ENCODE results near the gene LYRM9. TPM values are rescaled to one million over a fixed set of nuclear protein-coding genes. Genes with fewer than 3 reads are reported as not detected.
"Not testable (repeated sequence)": the region's sequence is repeated elsewhere in the genome, so short reads cannot be mapped to it uniquely, and the experiment has no call there.

LYRM9 gene
- total RNA-seq, 1 donor from 2014 or later: 8.3 TPM

GRCh38 chr17:27853091-27853490, 40.1 kb downstream of the LYRM9 start:
- Histone ChIP-seq H3K4me3 (no peak overlapping the region), H3K27ac (replicated peaks) (no peak overlapping the region), H3K27me3 (ENCODE audit: low read depth) (no peaks in the 10 kb centered on the region), H3K9me3 (replicated peaks) (no peaks in the 10 kb centered on the region), H3K36me3 (no peaks in the 10 kb centered on the region), H3K4me1 (no peaks in the 10 kb centered on the region)
- intact Hi-C loops (cut with micrococcal nuclease): no loop called here
- no peak for DNase-seq
- TF ChIP-seq, protein P1, sequence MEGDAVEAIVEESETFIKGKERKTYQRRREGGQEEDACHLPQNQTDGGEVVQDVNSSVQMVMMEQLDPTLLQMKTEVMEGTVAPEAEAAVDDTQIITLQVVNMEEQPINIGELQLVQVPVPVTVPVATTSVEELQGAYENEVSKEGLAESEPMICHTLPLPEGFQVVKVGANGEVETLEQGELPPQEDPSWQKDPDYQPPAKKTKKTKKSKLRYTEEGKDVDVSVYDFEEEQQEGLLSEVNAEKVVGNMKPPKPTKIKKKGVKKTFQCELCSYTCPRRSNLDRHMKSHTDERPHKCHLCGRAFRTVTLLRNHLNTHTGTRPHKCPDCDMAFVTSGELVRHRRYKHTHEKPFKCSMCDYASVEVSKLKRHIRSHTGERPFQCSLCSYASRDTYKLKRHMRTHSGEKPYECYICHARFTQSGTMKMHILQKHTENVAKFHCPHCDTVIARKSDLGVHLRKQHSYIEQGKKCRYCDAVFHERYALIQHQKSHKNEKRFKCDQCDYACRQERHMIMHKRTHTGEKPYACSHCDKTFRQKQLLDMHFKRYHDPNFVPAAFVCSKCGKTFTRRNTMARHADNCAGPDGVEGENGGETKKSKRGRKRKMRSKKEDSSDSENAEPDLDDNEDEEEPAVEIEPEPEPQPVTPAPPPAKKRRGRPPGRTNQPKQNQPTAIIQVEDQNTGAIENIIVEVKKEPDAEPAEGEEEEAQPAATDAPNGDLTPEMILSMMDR (IDR thresholded peaks at IDR 0.05; ENCODE audit: borderline replicate concordance): no peak

GRCh38 chr17:27849474-27850185, 43.5 kb downstream of the LYRM9 start:
- Histone ChIP-seq H3K4me3 (no peak overlapping the region), H3K4me1 (no peaks in the 10 kb centered on the region), H3K36me3 (no peaks in the 10 kb centered on the region), H3K9me3 (replicated peaks) (no peaks in the 10 kb centered on the region), H3K27ac (replicated peaks) (no peak overlapping the region), H3K27me3 (ENCODE audit: low read depth) (no peaks in the 10 kb centered on the region)
- no peak for DNase-seq
- intact Hi-C loops (cut with micrococcal nuclease): no loop called here
- TF ChIP-seq, protein P1 (IDR thresholded peaks at IDR 0.05; ENCODE audit: borderline replicate concordance): no peak

DNA sequence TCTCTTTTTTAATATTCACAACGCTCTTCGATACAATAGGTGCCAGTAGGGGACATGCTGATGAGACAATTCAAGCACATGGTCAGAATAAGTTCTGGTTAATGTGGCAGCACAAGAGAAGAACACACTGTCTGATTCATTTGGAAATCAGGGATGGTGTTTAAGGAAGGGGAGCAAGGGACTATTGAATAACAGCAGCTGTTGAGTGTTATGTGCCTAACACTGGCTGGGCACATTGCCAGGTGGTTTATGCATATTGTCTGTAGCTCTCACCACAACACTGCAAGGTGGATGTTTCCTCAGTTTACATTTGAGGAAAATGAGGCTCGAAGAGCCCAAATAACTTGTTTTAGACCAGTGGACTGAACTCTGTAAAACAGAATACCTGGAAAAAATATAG, 44.2 kb downstream of the LYRM9 start:
- Histone ChIP-seq H3K4me3 (no peak overlapping the region), H3K36me3 (no peaks in the 10 kb centered on the region), H3K27ac (replicated peaks) (no peak overlapping the region), H3K9me3 (replicated peaks) (no peaks in the 10 kb centered on the region), H3K4me1 (no peaks in the 10 kb centered on the region), H3K27me3 (ENCODE audit: low read depth) (no peaks in the 10 kb centered on the region)
- DNase-seq: no peak
- TF ChIP-seq, protein P1 (IDR thresholded peaks at IDR 0.05; ENCODE audit: borderline replicate concordance): no peak
- intact Hi-C loops (cut with micrococcal nuclease): no loop called here

GRCh38 chr17:27846808-27847307, 46.3 kb downstream of the LYRM9 start:
- H3K27ac ChIP-seq (replicated peaks); DNase-seq; H3K9me3 ChIP-seq (replicated peaks); intact Hi-C loops (cut with micrococcal nuclease); H3K4me1 ChIP-seq; H3K36me3 ChIP-seq; H3K27me3 ChIP-seq (ENCODE audit: low read depth); H3K4me3 ChIP-seq: not testable (repeated sequence)

- Histone ChIP-seq H3K4me1 (no peaks in the 10 kb centered on the region), H3K36me3 (no peaks in the 10 kb centered on the region), H3K4me3 (no peak overlapping the region), H3K27me3 (ENCODE audit: low read depth) (no peaks in the 10 kb centered on the region), H3K27ac (replicated peaks) (no peak overlapping the region), H3K9me3 (replicated peaks) (no peaks in the 10 kb centered on the region)
- TF ChIP-seq, protein P1 (IDR thresholded peaks at IDR 0.05; ENCODE audit: borderline replicate concordance): no peak
- intact Hi-C loops (cut with micrococcal nuclease): no loop called here
- no peak for DNase-seq
Observed at GRCh38 chr17:27846042-27846655, 47.0 kb downstream of the LYRM9 start.

All from left ventricle myocardium inferior (tissue), 1 donor.